Kidney (tissue), 14 donors: Measurements from ENCODE around the gene C19orf12. TPM values are rescaled to one million over a fixed set of nuclear protein-coding genes. Genes with fewer than 3 reads are reported as not detected.

ENCODE experiments used
- DNase-seq, 5 donors: peaks; one replicate each; pipeline ENCODE4 v3.0.0-alpha.2; 2013 to 2020
- FAIRE-seq: peaks from 2 replicates; lab custom pipeline; 2012; peaks lifted over from hg19 to GRCh38; lab: Jason Lieb, UNC
- H3K27ac ChIP-seq, 2 donors: one replicate each; pipeline ENCODE4 v1.7.0; 2013; ENCODE audit warnings: low read depth in 2 of 2, low read length in 2 of 2, inconsistent platforms in 1 of 2
- H3K27me3 ChIP-seq: one replicate; pipeline ENCODE4 v1.7.1; 2013; ENCODE audit warnings: low read length, inconsistent platforms; ENCODE audit not compliant: control insufficient read depth, insufficient read depth
- H3K36me3 ChIP-seq, 3 donors: one replicate each; pipeline versions ENCODE4 v1.7.0 to v1.7.1; 2013; ENCODE audit warnings: low read length in 3 of 3, control low read depth in 1 of 3, inconsistent platforms in 1 of 3; ENCODE audit not compliant: insufficient read depth in 3 of 3, control insufficient read depth in 2 of 3
- H3K4me1 ChIP-seq, 3 donors: one replicate each; pipeline versions ENCODE4 v1.7.0 to v1.7.1; 2013; ENCODE audit warnings: low read length in 3 of 3, inconsistent platforms in 1 of 3, low read depth in 1 of 3; ENCODE audit not compliant: control insufficient read depth in 2 of 3, insufficient read depth in 2 of 3
- H3K4me3 ChIP-seq, 3 donors: one replicate each; pipeline versions ENCODE4 v1.7.0 to v1.8.1; 2013; ENCODE audit warnings: low read length in 3 of 3, control low read depth in 1 of 3, inconsistent platforms in 1 of 3
- H3K9ac ChIP-seq, 3 donors: one replicate each; pipeline versions ENCODE4 v1.7.0 to v1.7.1; 2013; ENCODE audit warnings: low read length in 3 of 3, control low read depth in 1 of 3, inconsistent platforms in 1 of 3
- H3K9me3 ChIP-seq, 3 donors: one replicate each; pipeline versions ENCODE4 v1.7.0 to v1.7.1; 2013; ENCODE audit warnings: low read length in 3 of 3, control low read depth in 1 of 3, inconsistent platforms in 1 of 3; ENCODE audit not compliant: control insufficient read depth in 2 of 3, insufficient read depth in 1 of 3
- intact Hi-C: fragments of 100-400 bp; cut with DNase I; formaldehyde crosslinking; loops from one replicate; pipeline ENCODE4 v1.11.1; 2022
- polyA plus RNA-seq: library from polyadenylated mRNA; stranded (reverse); fragments of 350-450 nt; fragmentation: Illumina TruSeq; extraction: RNeasy Lipid Tissue Mini Kit (QIAGEN cat#74804); gene quantifications from one replicate; pipeline ENCODE4 v1.2.3, GENCODE V29; 2014; ENCODE audit warnings: low read depth, low replicate concordance; ENCODE audit not compliant: insufficient read depth
- total RNA-seq: library from RNA; stranded (reverse); fragmentation: NEBNext Ultra II Directional; extraction: Animal tissue kit (Norgen Biotek cat#: 25700); gene quantifications from one replicate; pipeline ENCODE4 v1.2.1, GENCODE V29; 2021
- TF ChIP-seq, protein P1 (sequence below): IDR thresholded peaks from 3 replicates; pipeline ENCODE4 v1.5.1; 2012; ENCODE audit warnings: mild to moderate bottlenecking, moderate library complexity, borderline replicate concordance; ENCODE audit not compliant: insufficient read depth; ENCODE audit errors: extremely low read depth
- donor health status: control.
- donor health status: control.
- donor health status: control.
- donor health status: control.
- donor health status: control.
- donor health status: DM: yes; HTN: yes; CAD: no.
- donor health status: Normal renal cell carcinoma (clear cell type).

The C19orf12 gene
- total and polyA plus RNA-seq, 2 donors from 2014 or later: 21.2 to 27.1 TPM

DNA sequence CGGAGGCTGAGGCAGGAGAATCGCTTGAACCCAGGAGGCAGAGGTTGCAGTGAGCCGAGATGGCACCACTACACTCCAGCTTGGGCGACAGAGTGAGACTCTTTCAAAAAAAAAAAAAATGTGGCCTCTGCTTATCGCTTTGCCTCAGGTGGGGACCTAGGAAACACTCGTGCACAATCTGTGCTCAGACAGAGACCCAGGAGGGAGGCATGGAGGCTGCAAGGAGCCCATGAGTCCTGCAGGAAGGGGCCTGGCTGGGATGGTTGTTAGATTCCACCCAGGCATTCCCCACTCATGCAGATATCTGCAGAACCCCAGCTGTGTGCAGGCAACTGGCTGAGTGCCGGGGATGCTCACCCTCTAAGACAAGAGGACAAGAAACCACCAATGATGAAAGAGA is 43.8 kb upstream of the C19orf12 start:
- no peaks in the 10 kb centered on the region for H3K36me3 ChIP-seq
- DNase-seq (no peak), FAIRE-seq (no peak)
- intact Hi-C loops: no loop called here
- no peaks in the 10 kb centered on the region for H3K9me3 ChIP-seq
- no peaks in the 10 kb centered on the region for H3K4me1 ChIP-seq
- H3K4me3 ChIP-seq: no peak overlapping the region
- H3K9ac ChIP-seq: no peak overlapping the region
- TF ChIP-seq, protein P1, sequence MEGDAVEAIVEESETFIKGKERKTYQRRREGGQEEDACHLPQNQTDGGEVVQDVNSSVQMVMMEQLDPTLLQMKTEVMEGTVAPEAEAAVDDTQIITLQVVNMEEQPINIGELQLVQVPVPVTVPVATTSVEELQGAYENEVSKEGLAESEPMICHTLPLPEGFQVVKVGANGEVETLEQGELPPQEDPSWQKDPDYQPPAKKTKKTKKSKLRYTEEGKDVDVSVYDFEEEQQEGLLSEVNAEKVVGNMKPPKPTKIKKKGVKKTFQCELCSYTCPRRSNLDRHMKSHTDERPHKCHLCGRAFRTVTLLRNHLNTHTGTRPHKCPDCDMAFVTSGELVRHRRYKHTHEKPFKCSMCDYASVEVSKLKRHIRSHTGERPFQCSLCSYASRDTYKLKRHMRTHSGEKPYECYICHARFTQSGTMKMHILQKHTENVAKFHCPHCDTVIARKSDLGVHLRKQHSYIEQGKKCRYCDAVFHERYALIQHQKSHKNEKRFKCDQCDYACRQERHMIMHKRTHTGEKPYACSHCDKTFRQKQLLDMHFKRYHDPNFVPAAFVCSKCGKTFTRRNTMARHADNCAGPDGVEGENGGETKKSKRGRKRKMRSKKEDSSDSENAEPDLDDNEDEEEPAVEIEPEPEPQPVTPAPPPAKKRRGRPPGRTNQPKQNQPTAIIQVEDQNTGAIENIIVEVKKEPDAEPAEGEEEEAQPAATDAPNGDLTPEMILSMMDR: no peak
- no peaks in the 10 kb centered on the region for H3K27me3 ChIP-seq
- no peak overlapping the region for H3K27ac ChIP-seq

DNA sequence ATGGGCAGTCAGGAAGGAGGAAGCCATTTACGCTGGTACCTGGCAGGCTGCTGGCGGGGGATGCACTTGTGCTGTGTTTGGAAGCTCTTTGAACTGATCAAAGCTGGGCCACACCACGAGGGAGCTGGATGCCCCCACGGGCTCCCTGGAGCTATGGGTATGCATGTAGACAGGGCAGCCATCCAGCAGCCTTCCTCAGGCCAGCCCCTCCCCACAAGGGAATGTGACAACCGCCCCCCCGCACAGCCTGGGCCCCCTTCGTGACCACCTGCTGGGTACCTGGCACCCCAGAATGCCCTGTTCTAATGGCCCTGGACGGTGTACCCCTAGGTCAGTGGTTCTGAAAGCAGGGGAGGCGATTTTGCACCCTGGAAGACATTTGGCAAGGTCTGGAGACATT is 42.5 kb upstream of the C19orf12 start:
- H3K9me3 ChIP-seq: no peaks in the 10 kb centered on the region
- FAIRE-seq (no peak), DNase-seq (no peak)
- no peak overlapping the region for H3K4me3 ChIP-seq
- no peaks in the 10 kb centered on the region for H3K4me1 ChIP-seq
- TF ChIP-seq, protein P1: no peak
- H3K36me3 ChIP-seq: no peaks in the 10 kb centered on the region
- no peak overlapping the region for H3K9ac ChIP-seq
- intact Hi-C loops: no loop called here
- no peaks in the 10 kb centered on the region for H3K27me3 ChIP-seq
- no peak overlapping the region for H3K27ac ChIP-seq

DNA sequence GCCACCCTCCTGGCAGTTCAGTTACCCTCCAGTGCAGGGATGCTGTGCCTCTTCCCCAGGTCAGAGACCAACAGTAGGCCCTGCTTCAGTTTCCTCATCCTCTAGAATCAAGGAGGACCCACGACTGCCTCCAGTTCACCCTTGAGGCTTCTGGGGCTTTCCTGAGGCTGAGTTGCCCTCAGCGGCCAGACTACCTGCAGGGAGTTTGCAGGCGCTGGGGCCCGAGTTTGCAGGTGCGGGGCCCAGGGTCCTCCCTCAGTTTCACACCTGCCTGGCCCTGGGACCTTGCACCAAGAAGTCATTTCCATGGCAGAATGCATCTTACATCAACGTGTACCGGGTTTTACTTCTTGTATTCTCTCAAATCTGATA is 38.9 kb upstream of the C19orf12 start:
- no peak for FAIRE-seq

More for the DNA sequence above, 38.9 kb upstream of the C19orf12 start:
- Histone ChIP-seq H3K27me3 (no peaks in the 10 kb centered on the region), H3K4me3 (no peak overlapping the region), H3K9ac (no peak overlapping the region), H3K4me1 (no peaks in the 10 kb centered on the region), H3K27ac (no peak overlapping the region), H3K9me3 (no peaks in the 10 kb centered on the region), H3K36me3 (no peaks in the 10 kb centered on the region)
- DNase-seq: no peak
- TF ChIP-seq, protein P1: no peak
- intact Hi-C loops: no loop called here
